MM.1S (cell line): ENCODE measurements around the gene TNFSF4.

Experiments
- EZH2 ChIP-seq: fragments of 300-600 bp; sonication (generic); optimal IDR thresholded peaks from 2 replicates; pipeline ENCODE3; 2017; ENCODE audit warnings: low read depth, mild to moderate bottlenecking, antibody characterized with exemption, low read length, mixed read lengths
- EZH2phosphoT487 ChIP-seq: fragments of 300-600 bp; sonication (generic); IDR thresholded peaks from 2 replicates; pipeline ENCODE4 v1.6.1; 2018; ENCODE audit warnings: antibody characterized with exemption, low read length
- TF ChIP-seq, protein P1 (sequence below): fragments of 300-600 bp; sonication (generic); IDR thresholded peaks from 2 replicates; pipeline ENCODE4 v1.5.1; 2016; ENCODE audit warnings: antibody characterized with exemption, low read length, mixed read lengths

DNA sequence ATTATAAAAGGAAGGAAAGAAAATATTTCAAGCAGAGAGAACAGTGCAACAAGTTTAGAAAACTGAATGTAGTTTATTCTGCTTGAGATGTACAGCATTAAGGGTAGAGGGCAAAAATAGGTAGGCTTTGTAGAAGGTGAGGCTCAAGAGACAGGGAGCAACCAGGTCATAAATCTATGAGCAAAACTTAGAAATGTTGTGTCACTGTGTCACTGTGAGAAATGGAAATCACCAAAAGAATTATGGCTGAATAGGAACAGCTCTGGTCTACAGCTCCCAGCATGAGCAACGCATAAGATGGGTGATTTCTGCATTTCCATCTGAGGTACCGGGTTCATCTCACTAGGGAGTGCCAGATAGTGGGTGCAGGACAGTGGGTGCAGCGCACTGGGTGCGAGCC, 53.6 kb downstream of the TNFSF4 start:
- TF ChIP-seq, protein P1, sequence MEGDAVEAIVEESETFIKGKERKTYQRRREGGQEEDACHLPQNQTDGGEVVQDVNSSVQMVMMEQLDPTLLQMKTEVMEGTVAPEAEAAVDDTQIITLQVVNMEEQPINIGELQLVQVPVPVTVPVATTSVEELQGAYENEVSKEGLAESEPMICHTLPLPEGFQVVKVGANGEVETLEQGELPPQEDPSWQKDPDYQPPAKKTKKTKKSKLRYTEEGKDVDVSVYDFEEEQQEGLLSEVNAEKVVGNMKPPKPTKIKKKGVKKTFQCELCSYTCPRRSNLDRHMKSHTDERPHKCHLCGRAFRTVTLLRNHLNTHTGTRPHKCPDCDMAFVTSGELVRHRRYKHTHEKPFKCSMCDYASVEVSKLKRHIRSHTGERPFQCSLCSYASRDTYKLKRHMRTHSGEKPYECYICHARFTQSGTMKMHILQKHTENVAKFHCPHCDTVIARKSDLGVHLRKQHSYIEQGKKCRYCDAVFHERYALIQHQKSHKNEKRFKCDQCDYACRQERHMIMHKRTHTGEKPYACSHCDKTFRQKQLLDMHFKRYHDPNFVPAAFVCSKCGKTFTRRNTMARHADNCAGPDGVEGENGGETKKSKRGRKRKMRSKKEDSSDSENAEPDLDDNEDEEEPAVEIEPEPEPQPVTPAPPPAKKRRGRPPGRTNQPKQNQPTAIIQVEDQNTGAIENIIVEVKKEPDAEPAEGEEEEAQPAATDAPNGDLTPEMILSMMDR: no peak
- TF ChIP-seq EZH2phosphoT487: no peak
- no peak for TF ChIP-seq EZH2
